ENCODE data around the gene DCAF4.
"Not testable (repeated sequence)": the region's sequence is repeated elsewhere in the genome, so short reads cannot be mapped to it uniquely, and the experiment has no call there.

The DCAF4 gene

GRCh38 chr14:72929316-72930080 is 3.2 kb downstream of the DCAF4 start:
- in situ Hi-C loops (cut with HindIII; ENCODE audit: low sequenced_read_pairs): no loop called here

- in situ Hi-C loops (cut with HindIII; ENCODE audit: low sequenced_read_pairs): no loop called here
Observed at GRCh38 chr14:72932893-72933292, 6.6 kb downstream of the DCAF4 start.

GRCh38 chr14:72939630-72940029 is 13.4 kb downstream of the DCAF4 start:
- in situ Hi-C loops (cut with HindIII; ENCODE audit: low sequenced_read_pairs): no loop called here

- in situ Hi-C loops (cut with HindIII; ENCODE audit: low sequenced_read_pairs): no loop called here
Observed at GRCh38 chr14:72941286-72941985, 15.2 kb downstream of the DCAF4 start.

- in situ Hi-C loops (cut with HindIII; ENCODE audit: low sequenced_read_pairs): no loop called here
Observed at GRCh38 chr14:72942934-72943333, 16.7 kb downstream of the DCAF4 start.

- in situ Hi-C loops (cut with HindIII; ENCODE audit: low sequenced_read_pairs): no loop called here
Observed at GRCh38 chr14:72943876-72944430, 17.7 kb downstream of the DCAF4 start.

- in situ Hi-C loops (cut with HindIII; ENCODE audit: low sequenced_read_pairs): no loop called here
Observed at GRCh38 chr14:72945356-72946027, 19.2 kb downstream of the DCAF4 start.

GRCh38 chr14:72946491-72946890 is 20.2 kb downstream of the DCAF4 start:
- in situ Hi-C loops (cut with HindIII; ENCODE audit: low sequenced_read_pairs): no loop called here

GRCh38 chr14:72947366-72948160 is 21.3 kb downstream of the DCAF4 start:
- in situ Hi-C loops (cut with HindIII; ENCODE audit: low sequenced_read_pairs): no loop called here

GRCh38 chr14:72948481-72949138 is 22.3 kb downstream of the DCAF4 start:
- in situ Hi-C loops (cut with HindIII; ENCODE audit: low sequenced_read_pairs): no loop called here

- in situ Hi-C loops (cut with HindIII; ENCODE audit: low sequenced_read_pairs): no loop called here
Observed at GRCh38 chr14:72952171-72952570, 25.9 kb downstream of the DCAF4 start.

GRCh38 chr14:72956741-72957140 is 30.5 kb downstream of the DCAF4 start:
- in situ Hi-C loops (cut with HindIII; ENCODE audit: low sequenced_read_pairs): not testable (repeated sequence)

GRCh38 chr14:72957213-72957612 is 30.9 kb downstream of the DCAF4 start:
- in situ Hi-C loops (cut with HindIII; ENCODE audit: low sequenced_read_pairs): no loop called here

- in situ Hi-C loops (cut with HindIII; ENCODE audit: low sequenced_read_pairs): no loop called here
Observed at GRCh38 chr14:72958548-72958947, 32.3 kb downstream of the DCAF4 start.

- in situ Hi-C loops (cut with HindIII; ENCODE audit: low sequenced_read_pairs): not testable (repeated sequence)
Observed at GRCh38 chr14:72961016-72961415, 34.8 kb downstream of the DCAF4 start.

GRCh38 chr14:72961579-72962335 is 35.5 kb downstream of the DCAF4 start:
- in situ Hi-C loops (cut with HindIII; ENCODE audit: low sequenced_read_pairs): no loop called here

- in situ Hi-C loops (cut with HindIII; ENCODE audit: low sequenced_read_pairs): not testable (repeated sequence)
Observed at GRCh38 chr14:72962336-72962754, 36.1 kb downstream of the DCAF4 start.

- in situ Hi-C loops (cut with HindIII; ENCODE audit: low sequenced_read_pairs): no loop called here
Observed at GRCh38 chr14:72962829-72963312, 36.6 kb downstream of the DCAF4 start.

- in situ Hi-C loops (cut with HindIII; ENCODE audit: low sequenced_read_pairs): no loop called here
Observed at GRCh38 chr14:72965249-72965648, 39.0 kb downstream of the DCAF4 start.
